OCI-LY3 (cell line): ENCODE results near the gene SUSD1.

Experiments
- H2AFZ ChIP-seq: fragments of 200-600, 300-600 bp; shearing (Covaris generic); 2 replicates; pipeline ENCODE4 v1.6.0; 2014; ENCODE audit warnings: antibody characterized with exemption, low read depth, low read length
- H3K27ac ChIP-seq: fragments of 200-600, 300-600 bp; sonication (generic); 2 replicates; pipeline ENCODE4 v1.5.1; 2014; ENCODE audit warnings: mild to moderate bottlenecking, low read length, moderate library complexity, mixed read lengths
- H3K27me3 ChIP-seq: fragments of 200-600, 300-600 bp; sonication (generic); 2 replicates; pipeline ENCODE4 v1.6.1; 2014; ENCODE audit warnings: low read depth, low read length, mixed read lengths
- H3K36me3 ChIP-seq: fragments of 200-600, 300-600 bp; sonication (generic); replicated peaks from 2 replicates; pipeline ENCODE3; 2014; ENCODE audit warnings: low read depth, low read length, mixed read lengths
- H3K4me1 ChIP-seq: fragments of 300-600, 200-600 bp; sonication (generic); 2 replicates; pipeline ENCODE4 v1.6.1; 2014; ENCODE audit warnings: low read length, mixed read lengths
- H3K4me2 ChIP-seq: fragments of 200-600, 300-600 bp; sonication (generic); 2 replicates; pipeline ENCODE4 v1.6.1; 2014; ENCODE audit warnings: low read length, mixed read lengths
- H3K4me3 ChIP-seq: fragments of 300-600, 200-600 bp; sonication (generic); 2 replicates; pipeline ENCODE4 v1.5.1; 2014; ENCODE audit warnings: antibody characterized with exemption, mild to moderate bottlenecking, low read length, moderate library complexity
- H3K79me2 ChIP-seq: fragments of 300-600, 200-600 bp; shearing (Covaris generic); 2 replicates; pipeline ENCODE4 v1.6.1; 2014; ENCODE audit warnings: mild to moderate bottlenecking, low read length, mixed read lengths
- H3K9ac ChIP-seq: fragments of 300-600, 200-600 bp; shearing (Covaris generic); 2 replicates; pipeline ENCODE4 v1.6.0; 2014; ENCODE audit warnings: mild to moderate bottlenecking, low read length, moderate library complexity
- H3K9me3 ChIP-seq: fragments of 200-600, 300-600 bp; shearing (Covaris generic); 2 replicates; pipeline ENCODE4 v1.6.1; 2014; ENCODE audit warnings: low read length, mixed read lengths; ENCODE audit not compliant: insufficient read depth
- H4K20me1 ChIP-seq: fragments of 200-600, 300-600 bp; sonication (generic); 2 replicates; pipeline ENCODE4 v1.6.1; 2016; ENCODE audit warnings: low read length, mixed read lengths; ENCODE audit not compliant: insufficient read depth
- CTCF ChIP-seq: fragments of 200-600, 300-600 bp; sonication (generic); IDR thresholded peaks from 2 replicates; pipeline ENCODE4 v1.5.1; 2014; ENCODE audit warnings: antibody characterized with exemption, low read length, low read depth
- EZH2phosphoT487 ChIP-seq: fragments of 200-600 bp; shearing (Covaris generic); IDR thresholded peaks from 2 replicates; pipeline ENCODE4 v1.6.1; 2018; ENCODE audit warnings: antibody characterized with exemption, mixed run types, low read depth

Gene SUSD1

DNA sequence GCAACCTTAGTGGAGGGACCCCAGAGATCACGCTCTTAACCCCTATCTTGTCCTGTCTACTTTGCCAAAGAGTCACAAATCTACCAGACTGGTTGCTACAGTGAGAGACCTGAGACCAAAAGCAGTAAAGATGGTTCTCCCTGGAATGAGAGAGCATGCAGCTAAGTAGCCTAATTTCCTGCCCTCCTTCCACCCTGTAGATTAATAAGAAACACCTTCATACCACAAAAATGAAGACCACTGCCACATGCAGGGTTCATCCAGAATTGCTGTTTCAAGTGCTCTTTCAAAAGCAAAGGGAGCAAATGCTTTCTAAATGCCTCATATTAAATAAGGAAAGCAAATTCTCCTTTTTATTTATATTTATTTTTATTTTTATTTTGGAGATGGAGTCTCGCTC, 159.4 kb downstream of the SUSD1 start:
- H3K4me2 ChIP-seq: peak overlapping the region; percentile 11; the same call in 1 of the 2 replicates
- no peaks in the 10 kb centered on the region for H3K36me3 ChIP-seq
- peak overlapping the region; percentile 98 for H3K27ac ChIP-seq
- peaks cover 82% of the 10 kb centered on the region for H3K4me1 ChIP-seq
- H3K9me3 ChIP-seq: no peaks in the 10 kb centered on the region
- H2AFZ ChIP-seq: 0 out of 2 replicates have a peak overlapping the region, but pooled peaks have one; percentile 32
- H3K4me3 ChIP-seq: no peak overlapping the region
- no peaks in the 10 kb centered on the region for H3K27me3 ChIP-seq
- no peaks in the 10 kb centered on the region for H4K20me1 ChIP-seq
- no peaks in the 10 kb centered on the region for H3K79me2 ChIP-seq
- TF ChIP-seq CTCF: 0 out of 2 replicates have a peak, but pooled peaks have one; percentile 7
- no peak for TF ChIP-seq EZH2phosphoT487
- peak overlapping the region; percentile 93; the same call in 1 of the 2 replicates for H3K9ac ChIP-seq

DNA sequence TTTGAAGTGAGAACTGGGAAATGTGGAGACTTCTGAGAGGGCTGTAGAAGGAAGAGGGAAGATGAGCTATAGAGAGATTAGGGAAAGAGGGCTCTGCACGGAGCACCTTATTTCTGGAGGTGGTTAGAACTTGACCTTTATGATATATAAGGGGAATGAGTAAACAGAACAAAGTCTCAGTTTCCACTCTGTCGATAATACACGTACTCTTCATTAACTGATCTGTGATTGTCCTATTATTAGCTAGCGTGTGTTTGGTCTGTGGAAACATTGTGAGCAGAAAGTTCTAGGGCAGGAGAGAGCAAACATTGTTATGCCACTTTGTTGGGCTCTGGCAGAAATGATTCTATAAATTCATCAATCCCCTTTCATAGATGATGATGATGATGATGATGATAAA, 159.9 kb downstream of the SUSD1 start:
- H3K27ac ChIP-seq: peak overlapping the region; percentile 98
- no peak for TF ChIP-seq CTCF
- peaks cover 82% of the 10 kb centered on the region for H3K4me1 ChIP-seq
- no peak overlapping the region for H3K4me3 ChIP-seq
- H3K9ac ChIP-seq: peak overlapping the region; percentile 93
- no peaks in the 10 kb centered on the region for H3K79me2 ChIP-seq
- no peak overlapping the region for H2AFZ ChIP-seq
- H3K27me3 ChIP-seq: no peaks in the 10 kb centered on the region
- H4K20me1 ChIP-seq: no peaks in the 10 kb centered on the region
- H3K4me2 ChIP-seq: peak overlapping the region; percentile 18
- no peaks in the 10 kb centered on the region for H3K36me3 ChIP-seq
- no peaks in the 10 kb centered on the region for H3K9me3 ChIP-seq

DNA sequence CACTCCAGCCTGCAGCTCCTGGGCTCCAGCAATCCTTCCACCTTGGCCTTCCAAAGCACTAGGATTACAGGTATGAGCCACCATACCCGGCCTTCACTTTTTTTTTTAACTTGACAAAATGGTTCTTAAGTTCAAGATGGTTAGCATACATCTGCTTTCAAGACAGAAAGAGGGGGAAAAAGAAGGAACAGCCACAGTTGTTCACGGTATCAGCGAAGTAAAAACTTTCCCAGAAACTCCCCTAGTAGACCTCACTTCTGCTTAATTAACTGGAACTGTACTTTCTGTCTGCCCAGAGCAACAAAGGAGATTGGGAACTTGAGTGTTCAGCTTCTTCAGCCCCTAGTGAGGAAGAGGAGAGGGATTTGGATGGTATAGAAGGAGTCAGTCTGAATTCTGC, 161.8 kb downstream of the SUSD1 start:
- TF ChIP-seq CTCF: no peak
- TF ChIP-seq EZH2phosphoT487: no peak
- Histone ChIP-seq H3K4me1 (peaks cover 90% of the 10 kb centered on the region), H3K9ac (peak overlapping the region; percentile 93), H3K4me3 (peak overlapping the region; percentile 39; the same call in 1 of the 2 replicates), H3K27me3 (no peaks in the 10 kb centered on the region), H4K20me1 (no peaks in the 10 kb centered on the region), H3K27ac (peak overlapping the region; percentile 98), H2AFZ (no peak overlapping the region), H3K4me2 (peak overlapping the region; percentile 71), H3K79me2 (no peaks in the 10 kb centered on the region), H3K9me3 (no peaks in the 10 kb centered on the region), H3K36me3 (no peaks in the 10 kb centered on the region)

DNA sequence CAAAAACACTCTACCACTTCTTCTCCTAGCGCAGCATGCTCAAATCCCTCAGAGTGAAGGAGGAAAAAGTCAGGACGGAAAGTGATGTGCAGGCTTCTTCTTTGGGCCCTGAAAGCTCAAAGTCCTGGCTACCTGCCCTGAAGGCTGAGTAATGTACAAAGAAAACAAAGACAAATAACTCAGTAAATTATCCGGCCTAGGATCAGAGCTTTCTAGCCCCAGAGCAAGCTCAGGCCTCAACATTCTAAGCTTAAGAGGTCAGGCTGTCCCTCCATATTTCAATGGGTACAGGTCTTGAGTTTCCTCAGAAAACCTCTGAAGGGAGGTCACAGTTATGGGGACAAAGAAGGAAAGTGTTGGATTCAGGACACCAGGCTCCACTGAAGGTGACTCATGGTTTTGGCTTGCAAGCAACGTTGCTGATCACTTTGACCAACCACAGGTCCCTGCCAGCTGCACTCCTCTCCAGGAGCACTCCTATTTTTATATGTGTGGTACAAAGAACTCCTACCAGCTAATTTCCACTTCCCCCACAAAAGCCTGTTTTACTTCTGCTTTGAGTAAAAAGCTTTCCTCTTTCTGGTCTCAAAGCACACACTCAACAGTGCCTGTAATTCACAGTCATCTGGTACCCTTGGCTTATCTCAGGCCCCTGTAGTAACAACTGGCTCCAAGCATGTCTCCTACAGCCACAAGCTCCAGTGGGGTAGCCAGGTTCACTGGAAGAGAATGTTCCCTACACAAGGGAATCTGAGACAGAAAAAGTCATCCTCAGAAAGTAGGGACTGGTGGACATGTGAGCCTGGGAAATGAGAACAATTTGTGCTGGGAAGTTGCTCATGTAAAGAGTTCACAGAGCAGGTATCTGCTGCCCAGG, 162.8 kb downstream of the SUSD1 start:
- Histone ChIP-seq H3K4me2 (peak overlapping the region; percentile 71), H3K27ac (peak overlapping the region; percentile 98), H3K9ac (peak overlapping the region; percentile 93), H3K9me3 (no peaks in the 10 kb centered on the region), H4K20me1 (no peaks in the 10 kb centered on the region), H2AFZ (no peak overlapping the region), H3K36me3 (no peaks in the 10 kb centered on the region), H3K4me1 (peaks cover 97% of the 10 kb centered on the region), H3K27me3 (no peaks in the 10 kb centered on the region), H3K79me2 (no peaks in the 10 kb centered on the region), H3K4me3 (peak overlapping the region; percentile 39; the same call in 1 of the 2 replicates)
- no peak for TF ChIP-seq CTCF
